ENCODE results near the gene IRF2.
A peak's percentile ranks its signal among the peaks of the same experiment; 100 is the strongest.

The IRF2 gene

GRCh38 chr4:184368731-184369130 is 105.6 kb downstream of the IRF2 start:
- H3K4me3 Mint-ChIP-seq: no peak overlapping the region
- no peak overlapping the region for H3K27ac Mint-ChIP-seq
- no peaks in the 10 kb centered on the region for H3K9me3 Mint-ChIP-seq
- no peaks in the 10 kb centered on the region for H3K27me3 Mint-ChIP-seq
- H3K36me3 Mint-ChIP-seq: peaks cover 11 to 34% of the 10 kb centered on the region in 2 donors
- DNase-seq: no peak
- no peak for ATAC-seq (replicated peaks)
- peaks cover 30 to 57% of the 10 kb centered on the region in 2 donors for H3K4me1 Mint-ChIP-seq

DNA sequence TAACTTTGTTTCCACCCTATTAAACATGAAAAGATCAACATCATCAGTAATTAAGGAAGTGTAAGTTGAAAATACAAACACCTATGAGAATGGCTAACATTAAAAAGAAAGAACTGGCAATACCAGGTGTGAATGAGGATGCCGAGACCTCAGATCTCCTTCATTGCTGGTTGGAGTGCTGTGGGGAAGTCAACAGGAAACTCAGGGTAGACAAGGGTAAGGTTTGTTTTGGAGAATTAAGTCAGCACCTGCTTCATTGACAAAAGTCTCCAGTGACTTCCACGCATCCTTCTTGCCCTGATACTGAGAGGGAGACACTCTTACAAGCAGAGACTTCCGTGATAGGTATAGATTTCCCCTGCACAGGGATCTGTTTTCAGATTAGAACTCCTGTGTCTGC is 106.1 kb downstream of the IRF2 start:
- H3K36me3 Mint-ChIP-seq: peaks cover 11 to 34% of the 10 kb centered on the region in 2 donors
- no peaks in the 10 kb centered on the region for H3K27me3 Mint-ChIP-seq
- H3K9me3 Mint-ChIP-seq: no peaks in the 10 kb centered on the region
- H3K4me1 Mint-ChIP-seq: peaks cover 31 to 56% of the 10 kb centered on the region in 2 donors
- ATAC-seq (replicated peaks) (no peak), DNase-seq (no peak)
- H3K27ac Mint-ChIP-seq: peak overlapping the region; percentile 9
- no peak overlapping the region for H3K4me3 Mint-ChIP-seq

DNA sequence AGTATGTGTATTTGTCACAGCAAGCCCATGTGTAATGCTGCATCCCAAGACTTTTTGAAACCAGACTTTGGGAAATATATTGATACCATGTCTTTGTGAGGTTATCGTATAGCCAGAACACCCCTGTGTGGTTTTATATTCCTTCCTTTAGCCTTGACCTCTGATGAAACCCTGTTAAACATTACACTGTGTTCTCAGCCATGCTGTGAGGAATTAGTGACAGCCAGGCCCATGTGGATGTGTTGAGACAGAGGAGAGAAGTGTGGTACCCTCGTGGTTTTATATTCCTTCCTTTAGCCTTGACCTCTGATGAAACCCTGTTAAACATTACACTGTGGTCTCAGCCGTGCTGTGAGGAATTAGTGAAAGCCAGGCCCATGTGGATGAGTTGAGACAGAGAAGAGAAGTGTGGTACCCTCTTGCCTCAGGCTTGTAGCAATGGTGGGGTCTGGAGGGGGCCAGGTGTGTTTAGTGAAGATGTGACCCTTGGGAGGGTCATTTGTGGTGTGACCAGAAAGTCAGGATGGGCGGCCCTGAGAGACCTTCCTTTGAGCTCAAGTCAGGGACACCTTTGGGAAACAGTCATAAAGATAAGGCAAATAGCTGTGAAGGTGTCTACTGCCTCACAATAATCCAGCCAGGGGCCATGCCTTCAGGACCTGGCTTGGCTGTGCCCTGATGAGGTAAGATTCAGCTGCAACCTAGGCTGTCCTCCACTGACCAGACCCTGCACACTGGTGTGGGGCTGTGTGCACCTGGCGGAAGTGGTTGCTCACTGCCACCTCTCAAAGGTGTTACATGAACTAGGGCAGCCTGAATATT is 110.0 kb downstream of the IRF2 start:
- Mint-ChIP-seq H3K27me3 (no peaks in the 10 kb centered on the region), H3K4me1 (peaks cover 31 to 55% of the 10 kb centered on the region in 2 donors), H3K4me3 (no peak overlapping the region), H3K9me3 (no peaks in the 10 kb centered on the region), H3K27ac (peak overlapping the region; percentile 56), H3K36me3 (peaks cover 9 to 25% of the 10 kb centered on the region in 2 donors)
- DNase-seq: no peak
- ATAC-seq (replicated peaks): peak in 1 of 2 donors; percentile 46

- Mint-ChIP-seq H3K27ac (no peak overlapping the region), H3K27me3 (no peaks in the 10 kb centered on the region), H3K36me3 (peaks cover 4 to 15% of the 10 kb centered on the region in 2 donors), H3K4me1 (peaks cover 24 to 44% of the 10 kb centered on the region in 2 donors), H3K9me3 (no peaks in the 10 kb centered on the region), H3K4me3 (no peak overlapping the region)
- no peak for DNase-seq
- ATAC-seq (replicated peaks): no peak
These were observed 111.1 kb downstream of the IRF2 start for GRCh38 chr4:184363258-184363657.

- Mint-ChIP-seq H3K4me3 (no peak overlapping the region), H3K27ac (peak overlapping the region; percentile 1), H3K4me1 (peaks cover 21 to 41% of the 10 kb centered on the region in 2 donors), H3K36me3 (peaks cover 10 to 16% of the 10 kb centered on the region in 2 donors), H3K27me3 (no peaks in the 10 kb centered on the region), H3K9me3 (peaks cover 5 to 6% of the 10 kb centered on the region in 2 donors)
- no peak for ATAC-seq (replicated peaks)
- no peak for DNase-seq
These were observed 112.0 kb downstream of the IRF2 start for GRCh38 chr4:184362396-184362795.

- H3K4me1 Mint-ChIP-seq: peaks cover 22 to 36% of the 10 kb centered on the region in 2 donors
- DNase-seq (no peak), ATAC-seq (replicated peaks) (no peak)
- no peak overlapping the region for H3K27ac Mint-ChIP-seq
- peaks cover 6 to 7% of the 10 kb centered on the region in 2 donors for H3K9me3 Mint-ChIP-seq
- no peak overlapping the region for H3K4me3 Mint-ChIP-seq
- H3K36me3 Mint-ChIP-seq: peaks cover 6 to 9% of the 10 kb centered on the region in 2 donors
- H3K27me3 Mint-ChIP-seq: no peaks in the 10 kb centered on the region
These were observed 112.9 kb downstream of the IRF2 start for GRCh38 chr4:184361443-184361842.

- Mint-ChIP-seq H3K4me1 (peaks cover 25 to 37% of the 10 kb centered on the region in 2 donors), H3K27ac (peak overlapping the region; percentile 7), H3K9me3 (peaks cover 6 to 7% of the 10 kb centered on the region in 2 donors), H3K36me3 (peaks cover 6 to 9% of the 10 kb centered on the region in 2 donors), H3K27me3 (no peaks in the 10 kb centered on the region), H3K4me3 (no peak overlapping the region)
- no peak for ATAC-seq (replicated peaks)
- DNase-seq: no peak
These were observed 114.5 kb downstream of the IRF2 start for GRCh38 chr4:184359888-184360287.

GRCh38 chr4:184358521-184359232 is 115.7 kb downstream of the IRF2 start:
- ATAC-seq (replicated peaks) (no peak), DNase-seq (no peak)
- Mint-ChIP-seq H3K4me1 (peaks cover 25 to 37% of the 10 kb centered on the region in 2 donors), H3K4me3 (no peak overlapping the region), H3K9me3 (peaks cover 6 to 7% of the 10 kb centered on the region in 2 donors), H3K27me3 (no peaks in the 10 kb centered on the region), H3K36me3 (peaks cover 6% of the 10 kb centered on the region in 2 donors), H3K27ac (no peak overlapping the region)

DNA sequence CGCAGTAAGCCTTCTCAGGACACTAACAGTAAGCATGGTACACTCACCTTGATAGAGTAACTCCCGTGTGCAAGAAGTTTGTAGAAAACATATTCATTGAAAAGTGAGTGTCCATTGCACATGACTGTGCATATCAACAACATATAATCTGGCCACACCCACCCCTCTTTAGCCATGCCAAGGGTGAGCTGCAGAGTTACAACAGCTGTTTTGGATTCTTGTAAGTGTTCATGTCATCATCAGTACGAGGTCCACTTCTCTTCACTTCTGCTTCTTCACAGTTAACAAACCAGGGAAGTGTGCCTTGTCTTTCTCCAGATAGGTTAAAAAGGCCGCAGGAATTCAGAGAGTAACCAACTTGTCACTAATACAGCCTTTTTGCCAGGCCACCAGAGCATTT is 116.6 kb downstream of the IRF2 start:
- no peak for ATAC-seq (replicated peaks)
- DNase-seq: no peak
- Mint-ChIP-seq H3K4me3 (no peak overlapping the region), H3K9me3 (peaks cover 6 to 7% of the 10 kb centered on the region in 2 donors), H3K27me3 (no peaks in the 10 kb centered on the region), H3K27ac (no peak overlapping the region), H3K4me1 (peaks cover 31 to 43% of the 10 kb centered on the region in 2 donors), H3K36me3 (peaks cover 5 to 6% of the 10 kb centered on the region in 2 donors)

GRCh38 chr4:184357165-184357564 is 117.2 kb downstream of the IRF2 start:
- Mint-ChIP-seq H3K4me3 (no peak overlapping the region), H3K27ac (no peak overlapping the region), H3K36me3 (peaks cover 5 to 6% of the 10 kb centered on the region in 2 donors), H3K27me3 (no peaks in the 10 kb centered on the region), H3K4me1 (peaks cover 28 to 41% of the 10 kb centered on the region in 2 donors), H3K9me3 (peaks cover 6 to 7% of the 10 kb centered on the region in 2 donors)
- ATAC-seq (replicated peaks): no peak
- no peak for DNase-seq

DNA sequence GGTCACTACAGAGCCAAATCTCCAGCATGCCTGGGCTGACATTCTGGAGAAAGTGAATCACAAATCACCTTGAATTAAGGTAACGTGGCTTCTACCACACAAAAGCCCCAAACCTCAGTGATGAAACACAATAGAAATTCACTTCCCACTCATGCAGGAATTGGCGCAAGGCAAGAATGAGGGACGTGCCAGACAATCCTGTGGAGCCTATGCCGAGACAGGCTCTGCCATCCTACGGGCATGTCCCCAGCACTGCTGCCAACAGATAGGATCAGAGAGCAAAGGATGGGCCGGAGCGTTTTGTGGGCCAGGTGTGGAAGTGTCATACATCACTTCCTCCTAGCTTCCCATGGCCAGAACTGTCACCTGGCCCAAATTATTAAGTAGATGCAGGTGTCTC is 118.0 kb downstream of the IRF2 start:
- DNase-seq: no peak
- H3K27me3 Mint-ChIP-seq: no peaks in the 10 kb centered on the region
- H3K36me3 Mint-ChIP-seq: peaks cover 5 to 6% of the 10 kb centered on the region in 2 donors
- peaks cover 6 to 7% of the 10 kb centered on the region in 2 donors for H3K9me3 Mint-ChIP-seq
- ATAC-seq (replicated peaks): no peak
- no peak overlapping the region for H3K4me3 Mint-ChIP-seq
- H3K4me1 Mint-ChIP-seq: peaks cover 28 to 39% of the 10 kb centered on the region in 2 donors
- peak overlapping the region; percentile 20 for H3K27ac Mint-ChIP-seq

DNA sequence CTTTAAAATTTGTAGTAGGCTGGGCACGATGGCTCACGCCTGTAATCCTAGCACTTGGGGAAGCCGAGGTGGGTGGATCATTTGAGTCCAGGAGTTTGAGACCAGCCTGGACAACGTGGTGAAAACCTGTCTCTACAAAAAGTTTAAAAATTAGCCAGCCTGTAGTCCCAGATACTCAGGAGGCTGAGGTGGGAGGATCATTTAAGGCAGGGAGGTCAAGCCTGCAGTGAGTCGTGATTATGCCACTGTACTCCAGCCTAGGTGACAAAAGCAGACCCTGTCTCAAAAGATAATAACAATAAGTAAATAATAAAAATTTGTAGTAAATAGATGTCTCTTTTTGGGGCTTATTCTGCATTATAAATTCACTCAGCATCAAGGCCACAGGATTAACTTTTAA is 118.5 kb downstream of the IRF2 start:
- no peak for ATAC-seq (replicated peaks)
- H3K9me3 Mint-ChIP-seq: peaks cover 6 to 9% of the 10 kb centered on the region in 2 donors
- H3K27me3 Mint-ChIP-seq: no peaks in the 10 kb centered on the region
- H3K36me3 Mint-ChIP-seq: peaks cover 5 to 6% of the 10 kb centered on the region in 2 donors
- no peak for DNase-seq
- H3K4me1 Mint-ChIP-seq: peaks cover 28 to 39% of the 10 kb centered on the region in 2 donors
- H3K27ac Mint-ChIP-seq: no peak overlapping the region
- no peak overlapping the region for H3K4me3 Mint-ChIP-seq

DNA sequence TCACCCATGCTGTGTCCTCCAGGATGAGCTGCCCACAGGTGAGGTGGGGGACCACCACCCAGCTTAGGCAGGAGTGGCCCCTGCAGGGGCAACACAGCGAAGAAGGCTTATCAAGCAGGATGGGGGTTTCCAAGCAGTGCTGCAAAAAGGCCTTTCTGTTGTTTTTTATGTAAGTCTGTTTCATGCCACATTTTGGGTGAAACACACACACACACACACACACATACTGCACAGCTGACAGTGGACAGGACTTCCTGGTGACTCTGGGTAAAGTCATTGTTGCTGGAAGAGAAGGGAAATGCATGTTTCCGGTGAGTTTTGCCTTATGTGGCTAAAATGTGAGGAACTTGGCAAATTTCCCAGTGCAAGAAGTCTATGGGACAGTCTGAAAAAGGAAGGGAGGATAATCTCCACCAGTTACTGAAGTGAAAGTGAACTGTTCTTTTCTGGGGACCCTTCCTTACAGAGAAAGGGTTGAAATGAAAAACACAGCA is 119.2 kb downstream of the IRF2 start:
- H3K36me3 Mint-ChIP-seq: peaks cover 5 to 6% of the 10 kb centered on the region in 2 donors
- H3K27me3 Mint-ChIP-seq: no peaks in the 10 kb centered on the region
- H3K4me1 Mint-ChIP-seq: peaks cover 28 to 42% of the 10 kb centered on the region in 2 donors
- peaks cover 6 to 9% of the 10 kb centered on the region in 2 donors for H3K9me3 Mint-ChIP-seq
- peak overlapping the region; percentile 56 for H3K27ac Mint-ChIP-seq
- peak overlapping the region in 1 of 2 donors; percentile 17 for H3K4me3 Mint-ChIP-seq
- no peak for DNase-seq
- peak; percentile 75 to 80 for ATAC-seq (replicated peaks)

- Mint-ChIP-seq H3K4me1 (peaks cover 50 to 65% of the 10 kb centered on the region in 2 donors), H3K36me3 (peaks cover 4 to 9% of the 10 kb centered on the region in 2 donors), H3K4me3 (no peak overlapping the region), H3K27me3 (no peaks in the 10 kb centered on the region), H3K27ac (peak overlapping the region; percentile 2), H3K9me3 (peaks cover 5 to 9% of the 10 kb centered on the region in 2 donors)
- DNase-seq (no peak), ATAC-seq (replicated peaks) (no peak)
These were observed 121.5 kb downstream of the IRF2 start for GRCh38 chr4:184352891-184353290.

Data from stimulated activated naive B cell treated with anti-CD40 and anti-IgM and Interleukin-4, amounts not matched to agents 10 μg/mL and 1 μg/mL and 100 μg/mL, for 72 hours (primary cell).